SK-N-MC (cell line): ENCODE measurements around the gene SGMS1.

Experiments used
- EZH2 ChIP-seq: fragments of 200-600 bp; sonication (generic); IDR thresholded peaks from one replicate; pipeline ENCODE4 v1.6.1; 2017; ENCODE audit warnings: antibody characterized with exemption
- FOXP2 ChIP-seq: optimal IDR thresholded peaks from 2 replicates; pipeline ENCODE3; 2011; ENCODE audit warnings: mild to moderate bottlenecking, moderate library complexity; ENCODE audit not compliant: insufficient read depth; ENCODE audit errors: extremely low read length, control extremely low read depth
- POLR2AphosphoS5 ChIP-seq: IDR thresholded peaks from 2 replicates; pipeline ENCODE4 v1.6.1; 2012; ENCODE audit warnings: mild to moderate bottlenecking, low read depth, low read length, borderline replicate concordance

GRCh38 chr10:50326172-50326555 lies 297.6 kb downstream of the SGMS1 start:
- no peak for TF ChIP-seq POLR2AphosphoS5
- no peak for TF ChIP-seq EZH2
- TF ChIP-seq FOXP2 = no peak
